Epithelial cell of prostate (primary cell): ENCODE data around the gene TMEM47.

Source experiments
- DNase-seq: peaks from one replicate; pipeline ENCODE4 v3.0.0-alpha.2; 2011; ENCODE audit warnings: low read depth, low spot score
- H3K27ac ChIP-seq: fragments of 450-650 bp; 2 replicates; pipeline ENCODE4 v1.5.1; 2017; ENCODE audit warnings: mild to moderate bottlenecking

Gene TMEM47

DNA sequence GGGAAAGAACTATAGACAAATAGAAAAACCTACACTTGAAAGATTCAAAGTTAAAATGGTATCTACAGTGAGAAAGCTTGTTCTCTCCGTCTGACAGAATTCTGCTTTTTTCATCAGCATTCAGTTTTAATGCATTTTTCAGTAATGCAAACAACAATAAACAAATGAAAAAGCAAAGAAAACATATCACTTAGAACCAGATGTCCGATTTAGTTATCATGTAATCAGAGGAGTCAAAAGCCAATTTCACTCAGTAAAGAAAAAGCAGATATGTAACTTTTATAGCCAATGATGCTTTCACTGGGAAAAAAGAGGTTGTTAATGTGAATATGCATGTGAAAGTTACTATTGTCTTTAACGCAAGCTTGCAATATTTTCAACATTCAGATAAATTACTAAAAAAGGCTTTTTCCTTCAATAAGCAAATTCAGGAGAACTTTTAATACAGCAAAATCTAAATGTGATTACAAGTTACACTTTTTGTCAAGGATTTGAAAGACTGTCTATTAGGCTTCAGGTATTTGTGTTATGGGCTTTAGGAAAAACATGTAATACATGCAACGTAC lies 70.7 kb downstream of the TMEM47 start:
- DNase-seq, result no peak
- no peak overlapping the region for H3K27ac ChIP-seq

- DNase-seq, result no peak
- no peak overlapping the region for H3K27ac ChIP-seq
Measured at GRCh38 chrX:34585561-34585960, 71.5 kb downstream of the TMEM47 start.

GRCh38 chrX:34584781-34585180 lies 72.3 kb downstream of the TMEM47 start:
- no peak overlapping the region for H3K27ac ChIP-seq
- no peak for DNase-seq

- DNase-seq, result no peak
- no peak overlapping the region for H3K27ac ChIP-seq
Measured at GRCh38 chrX:34580069-34580468, 77.0 kb downstream of the TMEM47 start.

DNA sequence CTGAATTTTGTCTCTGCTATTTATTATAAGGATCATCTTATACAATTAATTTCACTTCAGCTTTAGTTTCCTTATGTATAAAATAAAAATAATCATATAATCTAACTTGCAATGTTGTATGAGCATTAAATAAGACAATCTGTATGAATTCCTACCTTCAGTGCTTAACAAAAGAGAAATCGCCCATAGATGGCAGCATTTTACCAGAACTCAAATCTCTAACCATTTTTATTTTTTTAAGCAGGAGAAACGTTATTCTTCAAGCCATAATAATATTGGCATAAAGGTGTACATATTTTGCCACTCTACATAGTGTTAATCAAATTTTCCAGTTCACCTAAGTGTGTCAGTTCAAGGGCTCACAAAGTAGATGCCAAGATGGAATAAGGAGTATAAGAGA lies 78.8 kb downstream of the TMEM47 start:
- no peak for DNase-seq
- H3K27ac ChIP-seq, result no peak overlapping the region
